ENCODE data around the gene AMOTL1.

Gene AMOTL1

DNA sequence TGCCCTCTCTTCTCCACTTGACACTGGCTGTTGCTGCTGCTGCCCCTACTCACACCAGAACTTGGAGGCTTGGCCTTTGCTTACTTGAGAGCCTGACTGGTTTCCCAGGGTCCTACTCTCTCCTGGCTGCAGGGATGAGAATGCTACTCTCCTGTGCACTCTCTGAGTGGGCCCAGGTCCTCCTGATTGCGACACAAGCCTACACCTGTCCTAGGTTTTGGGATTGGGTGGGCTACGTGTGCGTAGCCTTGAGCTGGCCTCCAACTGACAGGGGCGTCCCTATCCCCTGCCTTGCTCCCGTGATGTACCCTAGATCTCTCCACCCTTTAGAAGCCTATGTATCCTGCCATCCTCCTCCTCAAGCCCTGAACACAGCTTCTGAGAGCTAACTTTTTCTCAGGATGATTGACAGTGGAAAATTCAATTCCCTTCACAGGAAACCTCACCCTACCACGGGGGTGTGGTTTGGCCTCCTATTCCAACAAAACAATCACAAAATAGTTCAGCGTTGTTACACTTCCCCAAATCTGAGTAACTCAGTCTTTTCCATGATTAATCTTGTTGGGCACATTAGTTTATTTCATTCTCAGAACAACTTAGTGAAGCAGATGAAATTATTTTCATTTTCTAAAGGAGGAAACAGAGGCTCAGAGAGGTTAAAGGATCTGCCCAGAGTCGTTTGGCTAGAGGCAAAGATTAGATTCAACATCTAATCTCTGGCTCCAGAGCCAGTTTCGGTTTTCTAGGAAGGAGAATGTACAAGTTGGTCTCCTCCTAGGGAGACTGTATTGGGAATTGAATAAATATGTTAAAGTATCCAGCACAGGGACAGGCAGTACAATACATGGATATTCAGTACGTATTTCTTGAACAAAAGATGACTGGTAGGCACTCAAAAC is 17.6 kb upstream of the AMOTL1 start:
- no peak overlapping the region for H3K4me3 ChIP-seq (ENCODE audit: control insufficient read depth, low read depth, low read length)
- TF ChIP-seq, protein P1, sequence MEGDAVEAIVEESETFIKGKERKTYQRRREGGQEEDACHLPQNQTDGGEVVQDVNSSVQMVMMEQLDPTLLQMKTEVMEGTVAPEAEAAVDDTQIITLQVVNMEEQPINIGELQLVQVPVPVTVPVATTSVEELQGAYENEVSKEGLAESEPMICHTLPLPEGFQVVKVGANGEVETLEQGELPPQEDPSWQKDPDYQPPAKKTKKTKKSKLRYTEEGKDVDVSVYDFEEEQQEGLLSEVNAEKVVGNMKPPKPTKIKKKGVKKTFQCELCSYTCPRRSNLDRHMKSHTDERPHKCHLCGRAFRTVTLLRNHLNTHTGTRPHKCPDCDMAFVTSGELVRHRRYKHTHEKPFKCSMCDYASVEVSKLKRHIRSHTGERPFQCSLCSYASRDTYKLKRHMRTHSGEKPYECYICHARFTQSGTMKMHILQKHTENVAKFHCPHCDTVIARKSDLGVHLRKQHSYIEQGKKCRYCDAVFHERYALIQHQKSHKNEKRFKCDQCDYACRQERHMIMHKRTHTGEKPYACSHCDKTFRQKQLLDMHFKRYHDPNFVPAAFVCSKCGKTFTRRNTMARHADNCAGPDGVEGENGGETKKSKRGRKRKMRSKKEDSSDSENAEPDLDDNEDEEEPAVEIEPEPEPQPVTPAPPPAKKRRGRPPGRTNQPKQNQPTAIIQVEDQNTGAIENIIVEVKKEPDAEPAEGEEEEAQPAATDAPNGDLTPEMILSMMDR (IDR thresholded peaks at IDR 0.05; ENCODE audit: control insufficient read depth, insufficient read depth, low read depth, low read length, missing control alignments): no peak
- no peak for DNase-seq (ENCODE audit: low read depth)

DNA sequence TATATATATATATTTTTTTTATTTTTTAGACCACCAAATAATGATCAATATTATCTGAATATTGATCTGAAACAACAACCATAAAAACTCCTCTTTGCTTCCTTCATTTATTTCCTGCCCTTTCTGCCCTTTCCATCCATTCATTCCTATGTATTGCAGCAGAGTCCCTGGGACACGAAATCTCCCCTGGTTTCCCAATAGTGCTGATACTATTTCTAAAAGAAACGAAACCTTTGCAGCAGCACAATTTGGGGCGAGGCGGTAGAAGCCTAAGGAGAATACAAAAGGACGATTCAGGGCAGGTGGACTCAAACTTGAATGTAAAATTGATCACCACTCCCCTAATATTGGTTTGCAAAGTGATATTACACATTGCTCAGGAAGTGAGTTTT is 16.9 kb upstream of the AMOTL1 start:
- H3K4me3 ChIP-seq (ENCODE audit: control insufficient read depth, low read depth, low read length): no peak overlapping the region
- DNase-seq (ENCODE audit: low read depth): no peak
- TF ChIP-seq, protein P1 (IDR thresholded peaks at IDR 0.05; ENCODE audit: control insufficient read depth, insufficient read depth, low read depth, low read length, missing control alignments): no peak

DNA sequence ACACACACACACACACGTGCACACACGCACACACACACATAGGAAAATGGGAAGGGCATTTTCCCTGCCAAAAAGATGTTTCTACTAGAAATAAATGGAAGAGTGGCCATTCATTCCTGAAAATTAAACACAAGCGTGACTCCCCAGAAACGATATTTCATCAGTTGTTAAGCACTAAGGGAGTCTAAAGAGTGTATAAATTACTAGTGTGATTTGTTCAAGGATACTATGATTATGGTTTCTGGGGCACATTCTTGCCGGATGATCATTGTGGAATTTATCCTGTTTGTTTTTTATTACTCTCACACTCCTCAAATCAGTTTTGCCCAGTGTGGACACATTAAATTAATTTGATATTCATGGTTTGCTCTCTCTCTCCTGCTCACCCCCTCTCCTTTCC is 16.4 kb upstream of the AMOTL1 start:
- no peak overlapping the region for H3K4me3 ChIP-seq (ENCODE audit: control insufficient read depth, low read depth, low read length)
- TF ChIP-seq, protein P1 (IDR thresholded peaks at IDR 0.05; ENCODE audit: control insufficient read depth, insufficient read depth, low read depth, low read length, missing control alignments): no peak
- no peak for DNase-seq (ENCODE audit: low read depth)

DNA sequence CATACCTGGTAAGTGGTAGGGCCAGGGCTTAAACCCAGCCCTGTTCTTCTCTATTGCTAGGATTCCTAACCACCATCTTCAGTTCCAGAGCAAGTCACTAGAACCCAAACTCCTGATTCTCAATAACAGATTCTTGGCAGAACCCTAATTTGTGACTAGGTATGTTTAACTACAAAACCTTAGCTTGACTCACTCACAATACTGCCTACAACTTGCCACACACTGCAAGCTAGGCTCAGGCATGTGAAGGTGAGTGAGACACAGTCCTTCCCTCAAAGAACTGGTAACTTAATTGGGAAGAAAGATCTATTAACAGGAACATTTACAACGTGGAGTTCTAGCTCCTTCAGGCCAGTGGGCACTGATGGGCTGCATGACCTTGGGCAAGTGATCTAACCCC is 14.5 kb upstream of the AMOTL1 start:
- TF ChIP-seq, protein P1 (IDR thresholded peaks at IDR 0.05; ENCODE audit: control insufficient read depth, insufficient read depth, low read depth, low read length, missing control alignments): no peak
- DNase-seq (ENCODE audit: low read depth): no peak
- H3K4me3 ChIP-seq (ENCODE audit: control insufficient read depth, low read depth, low read length): no peak overlapping the region

DNA sequence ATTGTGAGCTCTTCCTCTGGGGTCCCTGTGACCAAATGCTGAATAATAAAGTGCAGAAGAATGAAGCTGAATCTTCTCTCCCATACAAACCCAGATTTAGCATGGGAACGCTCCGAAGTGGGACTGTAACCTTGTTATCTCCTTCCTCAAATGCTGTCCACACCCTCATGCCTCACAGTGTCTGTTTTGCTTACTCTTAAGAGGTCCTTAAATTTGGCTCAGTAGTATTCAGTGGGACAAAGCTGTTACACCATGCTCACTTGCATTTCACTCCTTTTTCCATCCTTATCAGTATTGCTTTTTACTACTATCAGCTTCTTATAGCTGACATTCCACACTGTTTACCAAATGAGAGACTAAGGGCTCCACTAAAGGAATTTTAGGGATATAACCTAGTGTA is 13.8 kb upstream of the AMOTL1 start:
- TF ChIP-seq, protein P1 (IDR thresholded peaks at IDR 0.05; ENCODE audit: control insufficient read depth, insufficient read depth, low read depth, low read length, missing control alignments): no peak
- no peak overlapping the region for H3K4me3 ChIP-seq (ENCODE audit: control insufficient read depth, low read depth, low read length)
- no peak for DNase-seq (ENCODE audit: low read depth)

DNA sequence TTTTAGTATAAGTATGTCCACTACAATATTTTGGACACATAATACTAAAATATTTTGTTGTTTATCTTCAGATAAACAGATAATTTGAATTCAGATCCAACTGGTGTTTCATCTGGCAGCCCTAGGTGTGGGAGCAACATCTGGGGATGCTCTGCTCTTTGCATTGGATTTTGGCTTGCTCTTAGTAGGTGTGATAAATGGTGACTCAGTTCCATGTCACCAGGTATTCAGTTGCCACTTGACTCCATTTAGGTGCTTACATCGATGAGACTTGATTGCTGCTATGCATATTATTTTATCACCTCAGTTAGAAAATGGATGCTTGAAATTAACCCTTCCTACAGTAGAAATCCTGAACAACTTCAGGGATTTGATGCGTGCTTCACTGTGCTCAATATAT is 13.3 kb upstream of the AMOTL1 start:
- no peak for DNase-seq (ENCODE audit: low read depth)
- TF ChIP-seq, protein P1 (IDR thresholded peaks at IDR 0.05; ENCODE audit: control insufficient read depth, insufficient read depth, low read depth, low read length, missing control alignments): no peak

More for the DNA sequence above, 13.3 kb upstream of the AMOTL1 start:
- H3K4me3 ChIP-seq (ENCODE audit: control insufficient read depth, low read depth, low read length): no peak overlapping the region
